Karpas-422 (cell line): ENCODE results near the gene SLC26A1. TPM values are rescaled to one million over a fixed set of nuclear protein-coding genes. Genes with fewer than 3 reads are reported as not detected.

Experiments used
- DNase-seq: peaks from one replicate; pipeline ENCODE4 v3.0.0-alpha.2; 2015
- H2AFZ ChIP-seq: fragments of 200-600 bp; sonication (generic); 2 replicates; pipeline ENCODE4 v1.6.1; 2014; ENCODE audit warnings: antibody characterized with exemption, low read length, mixed read lengths
- H3K27ac ChIP-seq: fragments of 200-600 bp; sonication (generic); 2 replicates; pipeline ENCODE4 v1.5.1; 2014; ENCODE audit warnings: mild to moderate bottlenecking, low read length, moderate library complexity
- H3K27me3 ChIP-seq: fragments of 200-600 bp; sonication (generic); 2 replicates; pipeline ENCODE4 v1.6.1; 2014; ENCODE audit warnings: low read length, mixed read lengths
- H3K36me3 ChIP-seq: fragments of 200-600 bp; sonication (generic); 2 replicates; pipeline ENCODE4 v1.6.1; 2014; ENCODE audit warnings: low read length, mixed read lengths; ENCODE audit not compliant: insufficient read depth
- H3K4me1 ChIP-seq: fragments of 200-600 bp; sonication (generic); 2 replicates; pipeline ENCODE4 v1.6.1; 2014; ENCODE audit warnings: mild to moderate bottlenecking, low read length, mixed read lengths
- H3K4me2 ChIP-seq: fragments of 200-600 bp; sonication (generic); 2 replicates; pipeline ENCODE4 v1.6.1; 2014; ENCODE audit warnings: low read length, low read depth, mild to moderate bottlenecking; ENCODE audit not compliant: poor library complexity, severe bottlenecking
- H3K4me3 ChIP-seq: fragments of 200-600 bp; sonication (generic); 2 replicates; pipeline ENCODE4 v1.5.1; 2014; ENCODE audit warnings: mild to moderate bottlenecking, antibody characterized with exemption, low read length, mixed read lengths
- H3K79me2 ChIP-seq: fragments of 200-600 bp; sonication (generic); 2 replicates; pipeline ENCODE4 v1.6.1; 2014; ENCODE audit warnings: mild to moderate bottlenecking, low read length, mixed read lengths
- H3K9ac ChIP-seq: fragments of 200-600 bp; sonication (generic); 2 replicates; pipeline ENCODE4 v1.6.0; 2014; ENCODE audit warnings: low read length
- H3K9me2 ChIP-seq: fragments of 200-600 bp; sonication (generic), shearing (Covaris generic); replicated peaks from 2 replicates; pipeline ENCODE4 v1.6.0; 2014; ENCODE audit warnings: mild to moderate bottlenecking, low read length, moderate library complexity; ENCODE audit not compliant: insufficient read depth
- H3K9me3 ChIP-seq: fragments of 300-700, 200-600 bp; sonication (generic); 2 replicates; pipeline ENCODE4 v1.6.1; 2014; ENCODE audit warnings: low read length, mixed read lengths
- H4K20me1 ChIP-seq: fragments of 200-600 bp; sonication (generic); 2 replicates; pipeline ENCODE4 v1.6.1; 2014; ENCODE audit warnings: mild to moderate bottlenecking, antibody characterized with exemption, low read length, low read depth; ENCODE audit not compliant: insufficient read depth
- total RNA-seq: library from RNA; depleted of rRNA; stranded (reverse); fragments of >200 nt; shearing (Covaris generic); gene quantifications from 2 replicates; pipeline ENCODE4 v1.2.3, GENCODE V29; 2014; ENCODE audit warnings: low replicate concordance

Gene SLC26A1
- total RNA-seq, 1 experiment from 2014 or later, result not detected

DNA sequence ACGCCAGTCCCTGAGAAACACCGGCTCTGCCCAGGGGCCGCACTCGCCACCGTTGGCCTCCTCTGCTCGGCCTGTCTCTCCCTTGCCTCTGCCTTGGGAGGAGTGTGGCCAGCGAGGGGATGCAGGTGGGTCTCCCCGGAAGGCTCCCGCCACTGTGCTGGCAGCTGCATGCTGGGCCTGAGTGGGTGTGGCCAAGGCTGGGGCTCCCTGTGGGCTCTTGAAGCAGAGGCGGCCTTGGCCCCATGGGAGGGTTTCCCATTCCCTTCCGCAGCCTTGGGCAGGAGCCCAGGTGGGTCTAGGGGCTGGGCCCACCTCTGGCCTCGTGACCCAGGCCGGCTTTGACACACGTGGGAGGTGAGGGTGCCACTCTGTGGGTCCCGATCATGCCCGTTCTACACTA, 37.4 kb upstream of the SLC26A1 start:
- Histone ChIP-seq H3K9ac (no peak overlapping the region), H2AFZ (no peak overlapping the region), H3K27me3 (no peaks in the 10 kb centered on the region)

DNA sequence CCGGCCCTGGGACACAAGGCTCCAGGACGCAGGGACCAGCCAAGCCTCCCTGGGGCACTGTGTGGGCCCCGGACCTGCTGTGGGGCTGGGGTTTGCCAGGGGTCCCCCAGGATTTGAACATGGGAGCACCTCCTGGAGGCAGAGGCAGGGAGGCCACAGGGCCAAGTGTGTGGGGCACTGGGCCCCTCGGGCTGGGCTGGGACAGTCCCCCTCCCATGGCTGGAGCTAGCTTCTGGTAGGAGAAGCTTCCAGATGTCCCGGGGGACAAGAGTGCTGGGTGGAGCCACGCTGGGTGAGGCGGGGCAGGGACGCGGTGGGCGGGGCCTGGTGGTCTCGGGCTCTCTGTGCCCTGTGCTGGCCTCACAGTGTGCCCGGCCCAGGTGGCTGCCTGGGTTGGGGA, 36.8 kb upstream of the SLC26A1 start:
- H3K9me3 ChIP-seq, result no peaks in the 10 kb centered on the region
- no peak for DNase-seq
- H3K9ac ChIP-seq, result no peak overlapping the region
- no peak overlapping the region for H3K4me2 ChIP-seq
- no peak overlapping the region for H3K4me3 ChIP-seq
- H4K20me1 ChIP-seq, result no peaks in the 10 kb centered on the region
- no peaks in the 10 kb centered on the region for H3K27me3 ChIP-seq
- H2AFZ ChIP-seq, result no peak overlapping the region
- no peaks in the 10 kb centered on the region for H3K36me3 ChIP-seq
- H3K9me2 ChIP-seq, result no peaks in the 10 kb centered on the region
- no peaks in the 10 kb centered on the region for H3K79me2 ChIP-seq
- H3K27ac ChIP-seq, result no peak overlapping the region
- no peaks in the 10 kb centered on the region for H3K4me1 ChIP-seq

More for the DNA sequence above, 37.4 kb upstream of the SLC26A1 start:
- Histone ChIP-seq H4K20me1 (no peaks in the 10 kb centered on the region), H3K9me2 (no peaks in the 10 kb centered on the region), H3K4me1 (no peaks in the 10 kb centered on the region), H3K36me3 (no peaks in the 10 kb centered on the region), H3K27ac (no peak overlapping the region), H3K9me3 (no peaks in the 10 kb centered on the region), H3K4me3 (no peak overlapping the region), H3K4me2 (no peak overlapping the region), H3K79me2 (no peaks in the 10 kb centered on the region)
- DNase-seq, result no peak

DNA sequence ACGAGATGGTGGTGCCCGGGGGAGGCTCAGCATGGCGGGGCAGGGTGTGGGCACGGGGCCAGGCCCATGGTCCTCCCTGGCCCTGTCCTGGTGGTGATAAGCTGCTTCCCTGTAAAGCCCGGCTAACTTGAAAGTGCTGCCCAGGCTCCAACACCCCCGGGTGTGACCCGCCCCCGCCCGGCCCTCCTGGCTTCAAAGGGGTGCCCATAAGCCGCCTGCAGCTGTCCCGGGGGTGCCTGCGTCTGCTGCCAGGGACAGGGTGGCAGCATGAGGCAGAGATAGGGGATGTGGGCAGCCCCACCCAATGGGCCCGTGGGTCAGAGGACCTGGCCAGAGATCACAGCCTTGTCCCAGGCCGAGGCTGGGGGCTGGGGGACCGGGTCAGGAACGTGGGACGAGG, 36.3 kb upstream of the SLC26A1 start:
- no peak overlapping the region for H2AFZ ChIP-seq
- H3K27me3 ChIP-seq, result no peaks in the 10 kb centered on the region
- no peaks in the 10 kb centered on the region for H3K79me2 ChIP-seq
- no peaks in the 10 kb centered on the region for H3K9me3 ChIP-seq
- H3K4me3 ChIP-seq, result no peak overlapping the region
- H3K4me1 ChIP-seq, result no peaks in the 10 kb centered on the region
- H4K20me1 ChIP-seq, result no peaks in the 10 kb centered on the region
- H3K9ac ChIP-seq, result no peak overlapping the region
- H3K9me2 ChIP-seq, result no peaks in the 10 kb centered on the region
- H3K36me3 ChIP-seq, result no peaks in the 10 kb centered on the region
- DNase-seq, result no peak
- no peak overlapping the region for H3K27ac ChIP-seq
- no peak overlapping the region for H3K4me2 ChIP-seq

DNA sequence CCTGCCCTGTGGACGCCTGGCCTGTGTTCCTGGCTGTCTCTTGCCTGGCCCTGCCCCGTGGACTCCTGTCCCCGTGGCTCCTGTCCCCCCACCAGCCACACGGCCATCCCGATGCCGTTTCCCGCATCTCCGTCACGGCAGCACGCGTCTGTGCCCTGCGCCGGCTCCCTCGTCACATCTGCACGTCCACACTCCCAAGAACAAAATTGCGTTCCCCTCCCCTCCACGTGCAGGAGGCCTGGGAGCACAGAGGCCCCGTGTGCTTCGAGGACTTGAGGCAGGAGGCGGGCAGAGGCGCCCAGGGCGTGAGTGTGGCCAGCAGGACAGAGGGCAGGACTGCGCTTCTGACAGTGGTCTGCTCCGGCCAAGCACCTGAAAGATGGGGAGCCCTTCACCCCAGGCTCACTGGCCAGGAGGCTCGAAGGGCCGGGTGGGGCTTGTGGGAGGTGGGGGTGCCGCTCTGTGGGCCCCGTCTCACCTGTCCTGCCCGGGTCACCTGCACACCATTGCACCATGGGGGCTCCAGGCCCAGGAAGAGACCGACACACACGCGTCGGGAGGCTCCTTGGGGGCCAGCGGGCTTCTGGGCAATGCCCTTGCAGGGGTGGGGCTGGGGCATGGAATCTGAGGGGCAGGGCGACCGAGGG, 35.5 kb upstream of the SLC26A1 start:
- Histone ChIP-seq H3K4me2 (no peak overlapping the region), H3K9me2 (no peaks in the 10 kb centered on the region), H3K9ac (no peak overlapping the region), H3K9me3 (no peaks in the 10 kb centered on the region), H3K4me1 (no peaks in the 10 kb centered on the region), H3K36me3 (no peaks in the 10 kb centered on the region), H3K4me3 (no peak overlapping the region), H3K27ac (no peak overlapping the region), H2AFZ (no peak overlapping the region), H3K79me2 (no peaks in the 10 kb centered on the region), H4K20me1 (no peaks in the 10 kb centered on the region), H3K27me3 (no peaks in the 10 kb centered on the region)
- no peak for DNase-seq

DNA sequence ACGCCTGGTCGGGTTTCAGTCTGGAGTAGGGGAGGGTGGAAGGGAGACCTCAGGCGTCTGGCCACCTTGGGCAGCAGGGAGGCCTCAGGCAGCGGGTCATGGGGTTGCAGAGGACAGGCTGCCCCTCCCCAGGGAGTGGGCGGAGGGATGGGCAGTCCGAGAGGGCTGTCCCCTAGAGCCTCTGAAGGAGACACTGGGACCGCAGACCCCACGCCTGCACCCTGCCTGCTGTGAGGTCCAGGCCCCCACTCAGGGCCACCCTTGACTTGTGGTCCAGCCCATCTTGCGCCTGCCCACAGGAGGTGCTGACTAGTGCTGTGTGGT, 34.7 kb upstream of the SLC26A1 start:
- Histone ChIP-seq H3K27me3 (no peaks in the 10 kb centered on the region), H3K36me3 (no peaks in the 10 kb centered on the region), H3K79me2 (no peaks in the 10 kb centered on the region), H3K9me3 (no peaks in the 10 kb centered on the region), H3K9ac (no peak overlapping the region), H2AFZ (no peak overlapping the region), H3K27ac (no peak overlapping the region), H3K9me2 (no peaks in the 10 kb centered on the region), H3K4me3 (no peak overlapping the region), H3K4me2 (no peak overlapping the region), H4K20me1 (no peaks in the 10 kb centered on the region), H3K4me1 (no peaks in the 10 kb centered on the region)
- DNase-seq, result no peak

DNA sequence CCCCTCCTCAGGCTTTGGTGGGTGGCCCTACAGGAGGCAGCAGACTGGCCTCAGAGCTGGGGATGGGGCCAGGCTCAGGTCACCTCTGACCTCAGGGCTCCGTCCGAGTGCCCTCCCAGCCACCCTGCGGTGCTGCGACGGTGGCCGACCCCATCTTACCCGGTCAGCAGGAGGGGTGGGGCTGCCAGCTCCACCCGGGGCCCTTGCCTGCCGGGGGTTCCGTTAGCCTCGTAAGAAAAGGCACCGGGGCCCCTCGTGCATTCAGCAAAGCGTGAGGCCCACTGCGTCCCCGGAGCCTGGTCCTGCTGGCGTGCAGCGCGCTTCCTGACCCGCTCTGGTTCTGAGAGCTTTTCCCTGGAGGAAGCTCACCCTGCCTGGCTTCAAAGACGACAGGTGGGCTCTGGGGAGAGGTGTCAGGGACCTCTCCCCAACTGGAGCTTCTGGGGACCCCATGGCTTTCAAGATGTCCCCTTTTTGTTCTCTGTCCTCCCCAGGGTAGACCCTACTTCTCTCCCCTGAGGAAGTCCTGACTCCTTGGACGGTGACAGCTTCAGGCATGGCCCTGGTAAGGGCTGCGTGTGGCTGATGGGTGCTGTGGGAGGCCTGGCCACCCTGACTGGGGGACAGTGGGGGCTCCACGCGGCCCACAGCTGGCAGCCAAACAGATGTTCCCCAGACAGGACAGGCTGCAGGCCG, 34.2 kb upstream of the SLC26A1 start:
- H3K9ac ChIP-seq, result no peak overlapping the region
- H3K4me2 ChIP-seq, result no peak overlapping the region
- no peak overlapping the region for H3K27ac ChIP-seq
- H3K27me3 ChIP-seq, result no peaks in the 10 kb centered on the region
- H2AFZ ChIP-seq, result no peak overlapping the region
- H3K79me2 ChIP-seq, result no peaks in the 10 kb centered on the region
- H3K4me1 ChIP-seq, result no peaks in the 10 kb centered on the region
- no peaks in the 10 kb centered on the region for H3K9me2 ChIP-seq
- H3K36me3 ChIP-seq, result no peaks in the 10 kb centered on the region
- no peaks in the 10 kb centered on the region for H4K20me1 ChIP-seq
- H3K9me3 ChIP-seq, result no peaks in the 10 kb centered on the region
- no peak for DNase-seq
- H3K4me3 ChIP-seq, result no peak overlapping the region

DNA sequence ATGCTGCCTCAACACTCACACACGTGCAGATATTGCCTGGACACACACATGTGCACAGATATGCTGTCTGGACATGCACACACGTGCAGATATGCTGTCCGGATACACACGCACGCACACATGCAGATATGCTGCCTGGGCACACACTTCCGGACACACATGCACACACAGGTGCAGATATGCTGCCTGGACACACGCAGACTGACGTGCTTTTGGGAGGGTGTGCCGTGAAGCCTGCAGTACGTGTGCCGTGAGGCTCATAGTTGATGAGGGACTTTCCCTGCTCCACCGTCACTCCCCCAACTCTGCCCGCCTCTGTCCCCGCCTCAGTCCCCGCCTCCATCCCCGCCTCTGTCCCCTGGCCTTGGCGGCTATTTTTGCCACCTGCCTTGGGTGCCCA, 32.9 kb upstream of the SLC26A1 start:
- Histone ChIP-seq H3K79me2 (no peaks in the 10 kb centered on the region), H3K27me3 (no peaks in the 10 kb centered on the region), H3K27ac (no peak overlapping the region), H3K9ac (no peak overlapping the region), H2AFZ (no peak overlapping the region), H3K36me3 (no peaks in the 10 kb centered on the region), H3K9me2 (no peaks in the 10 kb centered on the region), H3K4me3 (no peak overlapping the region), H3K9me3 (no peaks in the 10 kb centered on the region), H4K20me1 (peaks cover 5% of the 10 kb centered on the region; the same call in 1 of the 2 replicates), H3K4me1 (peaks cover 11% of the 10 kb centered on the region), H3K4me2 (no peak overlapping the region)
- peak; percentile 68 for DNase-seq

DNA sequence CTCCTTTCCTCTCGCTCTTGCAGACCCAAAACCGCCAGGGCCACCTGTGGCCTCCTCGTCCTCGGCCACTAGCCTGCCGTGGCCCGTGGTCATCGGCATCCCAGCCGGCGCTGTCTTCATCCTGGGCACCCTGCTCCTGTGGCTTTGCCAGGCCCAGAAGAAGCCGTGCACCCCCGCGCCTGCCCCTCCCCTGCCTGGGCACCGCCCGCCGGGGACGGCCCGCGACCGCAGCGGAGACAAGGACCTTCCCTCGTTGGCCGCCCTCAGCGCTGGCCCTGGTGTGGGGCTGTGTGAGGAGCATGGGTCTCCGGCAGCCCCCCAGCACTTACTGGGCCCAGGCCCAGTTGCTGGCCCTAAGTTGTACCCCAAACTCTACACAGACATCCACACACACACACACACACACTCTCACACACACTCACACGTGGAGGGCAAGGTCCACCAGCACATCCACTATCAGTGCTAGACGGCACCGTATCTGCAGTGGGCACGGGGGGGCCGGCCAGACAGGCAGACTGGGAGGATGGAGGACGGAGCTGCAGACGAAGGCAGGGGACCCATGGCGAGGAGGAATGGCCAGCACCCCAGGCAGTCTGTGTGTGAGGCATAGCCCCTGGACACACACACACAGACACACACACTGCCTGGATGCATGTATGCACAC, 31.8 kb upstream of the SLC26A1 start:
- no peak overlapping the region for H2AFZ ChIP-seq
- H3K9me3 ChIP-seq, result no peaks in the 10 kb centered on the region
- DNase-seq, result no peak
- H3K27me3 ChIP-seq, result no peaks in the 10 kb centered on the region
- no peaks in the 10 kb centered on the region for H3K36me3 ChIP-seq
- H3K4me1 ChIP-seq, result peaks cover 12% of the 10 kb centered on the region
- no peak overlapping the region for H3K9ac ChIP-seq
- H3K27ac ChIP-seq, result no peak overlapping the region
- peaks cover 5% of the 10 kb centered on the region; the same call in 1 of the 2 replicates for H4K20me1 ChIP-seq
- no peaks in the 10 kb centered on the region for H3K79me2 ChIP-seq
- no peaks in the 10 kb centered on the region for H3K9me2 ChIP-seq
- H3K4me3 ChIP-seq, result no peak overlapping the region
- no peak overlapping the region for H3K4me2 ChIP-seq
